Measurements from ENCODE around the gene ERO1B. TPM values are rescaled to one million over a fixed set of nuclear protein-coding genes. Genes with fewer than 3 reads are reported as not detected.

ERO1B gene
- total RNA-seq, 4 donors from 2014 or later = 4.6 to 15.7 (median 8.5) TPM

DNA sequence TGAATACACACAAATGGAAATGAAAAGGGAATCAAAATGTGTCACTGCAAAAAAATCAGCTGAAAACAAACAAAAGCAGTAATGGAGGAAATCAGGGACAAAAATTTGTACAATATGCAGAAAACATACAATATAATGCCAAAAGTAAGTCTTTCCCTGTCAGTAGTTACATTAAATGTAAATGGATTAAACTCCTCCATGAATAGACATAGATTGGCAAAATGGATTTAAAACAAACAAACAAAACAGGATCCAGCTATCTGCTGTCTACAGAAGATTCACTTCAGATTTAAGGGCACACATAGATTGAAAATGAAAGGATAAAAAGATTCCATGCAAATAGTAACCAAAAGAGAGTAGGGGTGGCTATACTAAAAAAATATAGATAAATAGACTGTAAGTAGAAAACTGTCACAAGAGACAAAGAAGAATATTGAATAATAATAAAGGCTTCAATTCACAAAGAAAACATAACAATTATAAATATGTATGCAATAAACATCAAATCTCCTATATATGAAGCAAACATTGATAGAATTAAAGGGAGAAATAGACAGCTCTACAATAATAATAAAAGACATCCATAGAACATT is 42.2 kb upstream of the ERO1B start:
- DNase-seq = no peak
- in situ Hi-C loops (cut with MboI; ENCODE audit: low pct_ligation_motif_present in 1 of 4, low pct_unique_long_range_greater_than_20kb in 1 of 4, low sequenced_read_pairs in 3 of 4) (loop anchor here in 1 of 4 donors (25.0 kb wide), 1 partner anchor 212 kb away; no protein-coding TSS in a partner anchor), intact Hi-C loops (cut with DNase I; ENCODE audit: low total_unique reads) (no loop called here)
- Histone ChIP-seq H3K9me3 (peaks cover 14 to 21% of the 10 kb centered on the region in 2 donors), H3K4me1 (peaks cover 0 to 16% (median 0%) of the 10 kb centered on the region in 4 donors), H3K27ac (no peak overlapping the region), H3K4me3 (no peak overlapping the region), H3K27me3 (no peaks in the 10 kb centered on the region), H3K36me3 (no peaks in the 10 kb centered on the region)
- TF ChIP-seq, protein P1, sequence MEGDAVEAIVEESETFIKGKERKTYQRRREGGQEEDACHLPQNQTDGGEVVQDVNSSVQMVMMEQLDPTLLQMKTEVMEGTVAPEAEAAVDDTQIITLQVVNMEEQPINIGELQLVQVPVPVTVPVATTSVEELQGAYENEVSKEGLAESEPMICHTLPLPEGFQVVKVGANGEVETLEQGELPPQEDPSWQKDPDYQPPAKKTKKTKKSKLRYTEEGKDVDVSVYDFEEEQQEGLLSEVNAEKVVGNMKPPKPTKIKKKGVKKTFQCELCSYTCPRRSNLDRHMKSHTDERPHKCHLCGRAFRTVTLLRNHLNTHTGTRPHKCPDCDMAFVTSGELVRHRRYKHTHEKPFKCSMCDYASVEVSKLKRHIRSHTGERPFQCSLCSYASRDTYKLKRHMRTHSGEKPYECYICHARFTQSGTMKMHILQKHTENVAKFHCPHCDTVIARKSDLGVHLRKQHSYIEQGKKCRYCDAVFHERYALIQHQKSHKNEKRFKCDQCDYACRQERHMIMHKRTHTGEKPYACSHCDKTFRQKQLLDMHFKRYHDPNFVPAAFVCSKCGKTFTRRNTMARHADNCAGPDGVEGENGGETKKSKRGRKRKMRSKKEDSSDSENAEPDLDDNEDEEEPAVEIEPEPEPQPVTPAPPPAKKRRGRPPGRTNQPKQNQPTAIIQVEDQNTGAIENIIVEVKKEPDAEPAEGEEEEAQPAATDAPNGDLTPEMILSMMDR (IDR thresholded peaks at IDR 0.05) = no peak
- TF ChIP-seq POLR2A (IDR thresholded peaks at IDR 0.05) = no peak
- no peak for TF ChIP-seq EP300 (IDR thresholded peaks at IDR 0.05; ENCODE audit: low read depth)
- TF ChIP-seq POLR2AphosphoS5 (IDR thresholded peaks at IDR 0.05) = no peak

DNA sequence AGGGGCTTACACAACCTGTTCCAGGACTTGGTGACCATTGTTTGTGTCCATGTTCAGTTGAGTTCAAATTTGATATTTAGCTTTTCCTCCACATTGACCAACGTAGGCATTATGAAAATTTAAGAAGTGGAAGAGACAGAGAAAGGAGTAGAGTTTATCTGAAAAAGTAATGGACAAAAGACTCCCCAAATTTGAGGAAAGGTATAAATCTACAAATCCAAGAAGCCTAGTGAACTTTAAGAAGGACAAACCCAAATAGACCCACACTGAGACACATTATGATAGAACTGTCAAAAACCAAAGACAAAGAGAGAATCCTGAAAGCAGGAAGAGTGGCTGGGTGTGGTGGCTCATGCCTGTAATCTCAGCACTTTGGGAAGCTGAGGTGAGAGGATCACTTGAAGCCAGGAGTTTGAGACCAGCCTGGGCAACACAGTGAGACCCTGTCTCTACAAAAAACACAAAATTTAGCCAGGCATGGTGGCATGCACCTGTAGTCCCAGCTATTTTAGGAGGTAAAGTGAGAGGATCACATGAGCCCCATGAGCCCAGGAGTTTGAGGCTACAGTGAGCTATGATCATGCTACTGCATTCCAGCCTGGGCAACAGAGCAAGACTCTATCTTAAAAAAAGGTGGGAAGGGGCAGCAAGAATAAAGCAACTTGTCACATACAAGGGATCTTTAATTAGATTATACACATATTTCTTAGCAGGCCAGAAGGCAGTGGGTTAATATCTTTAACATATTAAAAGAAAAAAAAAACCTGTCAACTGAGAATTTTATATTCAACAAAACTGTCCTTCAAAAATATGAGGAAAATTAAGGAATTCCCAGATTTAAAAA is 41.0 kb upstream of the ERO1B start:
- DNase-seq = no peak
- H3K9me3 ChIP-seq = peaks cover 14 to 21% of the 10 kb centered on the region in 2 donors
- in situ Hi-C loops (cut with MboI; ENCODE audit: low pct_ligation_motif_present in 1 of 4, low pct_unique_long_range_greater_than_20kb in 1 of 4, low sequenced_read_pairs in 3 of 4) (loop anchor here in 1 of 4 donors (25.0 kb wide), 1 partner anchor 210 kb away; no protein-coding TSS in a partner anchor), intact Hi-C loops (cut with DNase I; ENCODE audit: low total_unique reads) (no loop called here)
- no peak for TF ChIP-seq EP300 (IDR thresholded peaks at IDR 0.05; ENCODE audit: low read depth)
- TF ChIP-seq, protein P1 (IDR thresholded peaks at IDR 0.05) = no peak
- TF ChIP-seq POLR2AphosphoS5 (IDR thresholded peaks at IDR 0.05) = no peak
- no peak for TF ChIP-seq POLR2A (IDR thresholded peaks at IDR 0.05)
- no peaks in the 10 kb centered on the region for H3K36me3 ChIP-seq
- no peak overlapping the region for H3K27ac ChIP-seq
- peaks cover 0 to 16% (median 0%) of the 10 kb centered on the region in 4 donors for H3K4me1 ChIP-seq
- no peaks in the 10 kb centered on the region for H3K27me3 ChIP-seq
- WGBS, 2 donors (ENCODE audit: low coverage in 1 of 2) = 0% methylated on average over 1 of the region's 1 CpG
- H3K4me3 ChIP-seq = no peak overlapping the region

DNA sequence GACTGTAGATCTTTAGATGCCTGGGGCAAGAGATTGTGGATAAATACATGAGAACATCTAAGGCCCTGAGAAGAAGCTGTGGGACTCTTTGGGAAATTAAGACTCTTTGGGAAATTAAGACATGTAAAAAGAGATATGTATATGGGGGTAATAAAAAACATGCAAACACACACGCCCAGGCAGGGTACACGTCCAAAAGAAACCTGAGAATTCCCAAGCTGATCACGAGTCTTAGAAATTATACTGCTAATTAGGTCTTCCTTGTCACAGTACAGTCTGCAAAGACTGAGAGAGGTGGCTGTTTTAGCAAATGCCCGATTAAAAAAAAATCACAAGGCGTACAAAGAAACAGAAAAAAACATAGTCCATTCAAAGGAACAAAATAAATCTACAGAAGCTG is 39.3 kb upstream of the ERO1B start:
- Histone ChIP-seq H3K27ac (no peak overlapping the region), H3K4me1 (peaks cover 0 to 16% (median 0%) of the 10 kb centered on the region in 4 donors), H3K27me3 (no peaks in the 10 kb centered on the region), H3K9me3 (peaks cover 14 to 21% of the 10 kb centered on the region in 2 donors), H3K36me3 (no peaks in the 10 kb centered on the region), H3K4me3 (no peak overlapping the region)
- intact Hi-C loops (cut with DNase I; ENCODE audit: low total_unique reads) (no loop called here), in situ Hi-C loops (cut with MboI; ENCODE audit: low pct_ligation_motif_present in 1 of 4, low pct_unique_long_range_greater_than_20kb in 1 of 4, low sequenced_read_pairs in 3 of 4) (loop anchor here in 1 of 4 donors (25.0 kb wide), 1 partner anchor 209 kb away; no protein-coding TSS in a partner anchor)
- 59 to 60% methylated on average over 5 of the region's 5 CpGs for WGBS, 2 donors (ENCODE audit: low coverage in 1 of 2)
- TF ChIP-seq EP300 (IDR thresholded peaks at IDR 0.05; ENCODE audit: low read depth) = no peak
- TF ChIP-seq POLR2AphosphoS5 (IDR thresholded peaks at IDR 0.05) = no peak
- no peak for TF ChIP-seq POLR2A (IDR thresholded peaks at IDR 0.05)
- TF ChIP-seq, protein P1 (IDR thresholded peaks at IDR 0.05) = no peak
- no peak for DNase-seq

DNA sequence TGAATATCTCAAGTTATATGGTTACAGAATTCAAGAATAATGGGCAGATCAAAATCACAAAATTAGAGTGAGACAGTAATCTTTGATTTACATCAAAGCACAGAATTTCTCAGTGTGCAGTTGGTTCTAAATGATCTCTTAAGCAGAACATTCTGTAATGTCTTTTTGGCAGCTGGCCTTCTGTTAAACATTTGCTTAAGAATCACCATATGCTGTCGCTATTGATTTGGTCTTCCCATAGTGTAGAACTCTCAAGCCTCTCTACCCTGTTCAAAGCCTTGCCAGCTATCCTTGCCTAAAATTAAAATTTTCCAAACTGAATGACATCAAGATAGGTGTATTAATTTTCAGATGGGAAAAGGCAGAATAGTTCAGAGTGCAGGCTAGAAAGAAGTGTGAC is 38.9 kb upstream of the ERO1B start:
- in situ Hi-C loops (cut with MboI; ENCODE audit: low pct_ligation_motif_present in 1 of 4, low pct_unique_long_range_greater_than_20kb in 1 of 4, low sequenced_read_pairs in 3 of 4) (loop anchor here in 1 of 4 donors (25.0 kb wide), 1 partner anchor 208 kb away; no protein-coding TSS in a partner anchor), intact Hi-C loops (cut with DNase I; ENCODE audit: low total_unique reads) (no loop called here)
- H3K36me3 ChIP-seq = no peaks in the 10 kb centered on the region

More for the DNA sequence above, 38.9 kb upstream of the ERO1B start:
- Histone ChIP-seq H3K27me3 (no peaks in the 10 kb centered on the region), H3K9me3 (peaks cover 14 to 21% of the 10 kb centered on the region in 2 donors), H3K27ac (no peak overlapping the region), H3K4me3 (no peak overlapping the region), H3K4me1 (peaks cover 0 to 16% (median 0%) of the 10 kb centered on the region in 4 donors)
- DNase-seq = no peak
- TF ChIP-seq POLR2AphosphoS5 (IDR thresholded peaks at IDR 0.05) (no peak), POLR2A (IDR thresholded peaks at IDR 0.05) (no peak), EP300 (IDR thresholded peaks at IDR 0.05; ENCODE audit: low read depth) (no peak)
- TF ChIP-seq, protein P1 (IDR thresholded peaks at IDR 0.05) = no peak
- 29 to 51% methylated on average over 1 of the region's 1 CpG for WGBS, 2 donors (ENCODE audit: low coverage in 1 of 2)
